ENCODE data around the gene MAP3K14.
A peak's percentile ranks its signal among the peaks of the same experiment; 100 is the strongest.

Gene MAP3K14

DNA sequence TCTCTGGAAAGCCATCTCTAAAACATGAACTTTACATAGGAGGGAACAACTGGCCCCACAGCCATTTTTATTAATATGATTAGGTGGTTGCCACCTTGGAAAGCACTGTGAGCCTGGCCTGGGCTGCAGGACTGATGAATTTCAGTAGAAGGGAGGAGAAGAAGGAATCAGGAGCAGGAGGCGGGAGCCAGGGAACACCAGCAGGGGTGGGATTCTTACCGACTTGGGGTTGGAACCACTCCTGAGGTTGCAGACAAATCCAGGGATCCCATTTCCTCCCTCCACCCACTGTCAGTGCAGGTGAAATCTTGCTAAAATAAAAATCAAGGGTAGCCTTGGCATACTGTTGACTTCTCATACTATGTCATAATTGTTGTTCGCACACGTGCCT lies 16.9 kb upstream of the MAP3K14 start:
- H3K4me3 Mint-ChIP-seq, result no peak overlapping the region

DNA sequence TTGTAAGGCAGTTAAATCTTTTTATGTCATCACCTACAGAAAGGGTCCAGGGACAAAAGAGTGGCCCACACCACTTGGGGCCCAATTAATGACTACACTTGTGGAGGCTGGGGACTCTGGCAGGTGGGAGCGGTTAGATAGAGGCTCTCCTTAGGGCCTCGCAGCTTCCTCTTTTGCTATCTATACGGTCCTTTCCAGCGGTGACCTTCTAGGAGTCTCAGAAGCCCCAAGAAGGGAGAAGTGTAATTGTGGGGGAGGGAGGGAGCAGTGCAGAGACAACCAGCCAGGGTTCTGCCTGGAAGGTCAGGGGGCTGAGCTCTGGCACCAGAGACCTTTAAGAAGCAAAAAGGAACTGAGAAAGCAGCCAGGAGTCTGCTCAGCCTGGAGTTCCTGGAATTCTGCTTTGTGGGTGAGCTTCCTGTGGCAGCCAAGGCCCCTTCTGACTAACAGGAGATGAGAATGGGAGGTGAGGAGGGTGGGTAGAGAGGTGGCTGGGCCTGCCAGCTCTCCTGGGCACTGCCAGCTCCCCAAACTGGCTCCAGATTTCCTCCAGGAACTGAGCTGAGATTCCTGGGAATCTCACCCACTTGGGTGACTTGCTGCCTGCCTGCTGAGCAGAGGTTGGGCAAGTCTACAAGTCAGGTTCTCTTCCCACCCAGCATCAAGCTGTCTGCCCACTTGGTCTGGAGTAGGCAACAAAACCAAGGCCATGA lies 16.3 kb upstream of the MAP3K14 start:
- Mint-ChIP-seq H3K9me3 (no peaks in the 10 kb centered on the region), H3K27ac (no peak overlapping the region), H3K36me3 (no peaks in the 10 kb centered on the region), H3K4me1 (peaks cover 27% of the 10 kb centered on the region), H3K4me3 (no peak overlapping the region), H3K27me3 (peaks cover 1% of the 10 kb centered on the region)
- DNase-seq (ENCODE audit: low spot score in 2 of 2) (no peak), ATAC-seq (ENCODE audit: low read depth) (peak; percentile 73)

More for the DNA sequence above, 16.9 kb upstream of the MAP3K14 start:
- no peaks in the 10 kb centered on the region for H3K9me3 Mint-ChIP-seq
- no peak for DNase-seq (ENCODE audit: low spot score in 2 of 2)
- no peaks in the 10 kb centered on the region for H3K36me3 Mint-ChIP-seq
- peaks cover 27% of the 10 kb centered on the region for H3K4me1 Mint-ChIP-seq
- no peak for ATAC-seq (ENCODE audit: low read depth)
- no peak overlapping the region for H3K27ac Mint-ChIP-seq
- peaks cover 1% of the 10 kb centered on the region for H3K27me3 Mint-ChIP-seq

DNA sequence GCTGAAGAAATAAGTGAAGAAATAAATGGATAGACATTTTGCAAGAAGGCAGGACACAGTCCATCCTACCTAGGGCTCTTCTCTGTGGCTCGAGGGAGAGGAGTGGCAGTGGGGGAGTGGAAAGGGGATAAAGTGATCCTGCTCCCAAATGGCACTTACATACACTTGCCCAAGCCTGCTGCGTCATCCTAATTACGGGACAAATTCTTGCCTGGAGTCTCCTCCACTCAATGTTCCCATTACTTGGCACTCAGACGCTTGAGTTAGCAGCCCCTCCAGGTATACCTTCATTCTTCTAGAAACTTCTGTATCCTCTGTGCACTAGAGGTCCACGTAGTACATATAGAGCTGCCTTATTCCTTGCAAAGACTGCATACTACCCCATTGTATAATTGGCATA lies 15.7 kb upstream of the MAP3K14 start:
- Mint-ChIP-seq H3K36me3 (no peaks in the 10 kb centered on the region), H3K4me1 (peaks cover 27% of the 10 kb centered on the region), H3K9me3 (no peaks in the 10 kb centered on the region), H3K27ac (no peak overlapping the region), H3K27me3 (peaks cover 1% of the 10 kb centered on the region), H3K4me3 (no peak overlapping the region)
- no peak for DNase-seq (ENCODE audit: low spot score in 2 of 2)
- ATAC-seq (ENCODE audit: low read depth), result no peak

DNA sequence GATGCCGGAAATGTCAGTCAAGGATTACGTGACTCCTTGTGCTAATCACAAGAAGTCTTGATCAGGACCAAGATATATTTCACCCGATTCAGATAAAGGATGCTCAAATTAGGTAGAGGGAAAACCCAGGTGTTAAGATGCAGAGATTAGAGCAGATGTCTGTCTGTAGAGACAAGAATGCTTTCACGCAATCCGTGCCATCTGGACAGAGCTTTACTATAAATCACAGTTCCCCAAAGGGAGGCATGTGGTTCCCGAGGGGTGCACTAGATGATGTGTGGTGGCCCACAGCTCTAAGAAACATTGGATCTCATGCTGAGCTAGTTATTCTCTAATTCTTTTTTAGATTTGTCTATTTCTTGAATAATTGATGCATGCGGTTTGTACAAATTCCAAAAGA lies 9.8 kb upstream of the MAP3K14 start:
- peaks cover 6% of the 10 kb centered on the region for H3K27me3 Mint-ChIP-seq
- DNase-seq (ENCODE audit: low spot score in 2 of 2) (no peak), ATAC-seq (ENCODE audit: low read depth) (no peak)
- H3K4me3 Mint-ChIP-seq, result no peak overlapping the region
- H3K27ac Mint-ChIP-seq, result no peak overlapping the region
- H3K9me3 Mint-ChIP-seq, result no peaks in the 10 kb centered on the region
- H3K36me3 Mint-ChIP-seq, result no peaks in the 10 kb centered on the region
- H3K4me1 Mint-ChIP-seq, result peaks cover 6% of the 10 kb centered on the region

DNA sequence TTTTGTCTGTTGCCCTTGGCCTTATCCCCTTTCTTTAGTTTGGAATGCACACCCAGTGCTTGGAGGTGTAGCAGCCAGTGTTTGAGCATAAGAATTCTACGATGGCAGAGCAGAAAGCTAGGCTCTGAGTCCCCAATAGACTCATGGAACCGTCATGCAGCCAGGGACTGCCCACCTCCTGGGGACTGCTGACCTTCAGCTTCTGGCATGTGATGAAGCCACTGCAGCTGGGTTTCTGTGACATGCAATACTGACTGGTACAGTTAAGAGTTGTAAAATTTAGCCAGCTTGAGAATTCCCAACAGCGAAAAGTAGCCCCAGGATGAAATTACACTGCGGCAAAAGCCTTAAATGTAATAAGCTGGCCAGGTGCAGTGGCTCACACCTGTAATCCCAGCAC lies 9.0 kb upstream of the MAP3K14 start:
- Mint-ChIP-seq H3K27me3 (peaks cover 6% of the 10 kb centered on the region), H3K27ac (no peak overlapping the region), H3K36me3 (no peaks in the 10 kb centered on the region), H3K4me3 (no peak overlapping the region), H3K9me3 (no peaks in the 10 kb centered on the region), H3K4me1 (peaks cover 6% of the 10 kb centered on the region)
- no peak for DNase-seq (ENCODE audit: low spot score in 2 of 2)
- ATAC-seq (ENCODE audit: low read depth), result no peak

DNA sequence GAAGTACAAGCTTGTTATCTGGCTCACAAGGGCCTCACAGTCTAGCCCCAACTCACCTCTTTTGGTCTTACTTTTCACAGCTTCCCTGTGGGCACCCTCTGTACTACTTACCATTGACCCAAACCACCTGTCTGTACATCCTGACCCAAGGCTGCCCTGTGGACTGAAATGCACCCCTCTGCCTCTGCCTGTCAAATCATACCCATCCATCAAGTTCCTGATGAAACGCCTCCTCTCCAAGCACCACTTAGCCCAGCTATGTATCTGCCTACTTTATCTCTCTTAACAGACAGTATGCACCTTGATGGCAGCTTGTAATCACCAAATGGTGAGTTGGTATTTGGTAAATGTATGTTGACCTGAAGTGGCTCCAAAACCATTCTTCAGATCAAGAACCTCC lies 7.5 kb upstream of the MAP3K14 start:
- H3K4me3 Mint-ChIP-seq, result no peak overlapping the region
- DNase-seq (ENCODE audit: low spot score in 2 of 2) (no peak), ATAC-seq (ENCODE audit: low read depth) (no peak)
- no peak overlapping the region for H3K27ac Mint-ChIP-seq
- H3K4me1 Mint-ChIP-seq, result peaks cover 3% of the 10 kb centered on the region
- no peaks in the 10 kb centered on the region for H3K9me3 Mint-ChIP-seq
- H3K36me3 Mint-ChIP-seq, result no peaks in the 10 kb centered on the region
- H3K27me3 Mint-ChIP-seq, result peaks cover 6% of the 10 kb centered on the region

DNA sequence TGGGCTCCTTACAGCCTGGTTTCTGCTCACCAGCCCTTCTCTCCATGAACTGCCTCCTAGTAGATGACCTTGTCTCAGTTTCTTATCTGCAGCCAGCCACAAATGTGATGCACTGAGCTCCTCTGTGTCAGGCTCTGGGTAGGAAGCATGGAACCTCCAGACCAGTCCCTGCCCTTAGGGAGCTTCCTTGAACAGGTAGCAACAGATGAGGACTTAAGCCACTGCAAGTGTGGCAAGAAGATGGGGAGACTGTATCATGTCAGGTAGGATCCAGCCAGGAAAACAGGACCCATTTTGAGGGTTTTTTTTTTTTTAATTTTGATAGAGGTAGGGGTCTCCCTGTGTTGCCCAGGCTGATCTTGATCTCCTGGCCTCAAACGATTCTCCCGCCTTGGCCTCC lies 5.3 kb upstream of the MAP3K14 start:
- DNase-seq (ENCODE audit: low spot score in 2 of 2) (no peak), ATAC-seq (ENCODE audit: low read depth) (no peak)
- Mint-ChIP-seq H3K9me3 (no peaks in the 10 kb centered on the region), H3K36me3 (no peaks in the 10 kb centered on the region), H3K4me3 (no peak overlapping the region), H3K27me3 (peaks cover 6% of the 10 kb centered on the region), H3K4me1 (peaks cover 5% of the 10 kb centered on the region), H3K27ac (no peak overlapping the region)

DNA sequence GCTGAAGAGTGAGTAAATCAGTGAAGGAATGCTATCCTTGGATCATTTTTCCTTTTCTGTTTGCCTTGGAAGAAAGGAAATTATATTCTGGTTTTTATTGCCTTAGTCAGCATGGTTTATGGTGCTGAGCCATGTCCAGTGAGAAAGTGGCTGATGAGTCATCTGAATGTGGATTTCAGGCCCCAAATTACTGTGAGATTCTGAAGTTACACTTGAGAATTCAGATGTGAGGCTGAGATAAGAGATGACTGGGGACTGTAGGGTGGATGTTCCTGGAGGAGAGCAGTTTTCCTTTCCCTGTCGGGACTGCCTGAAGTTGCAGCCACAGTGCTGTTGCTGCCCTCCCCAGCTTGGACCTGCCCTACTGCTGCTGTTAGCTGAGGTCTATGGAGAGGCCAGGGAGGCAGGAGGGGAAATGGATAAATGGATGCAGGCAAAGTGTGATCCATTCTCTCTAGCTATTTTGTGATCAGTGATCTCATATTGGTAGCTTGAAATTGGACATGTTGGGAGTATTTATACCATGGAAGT lies 4.2 kb upstream of the MAP3K14 start:
- Mint-ChIP-seq H3K4me1 (peaks cover 5% of the 10 kb centered on the region), H3K27me3 (peaks cover 6% of the 10 kb centered on the region), H3K9me3 (no peaks in the 10 kb centered on the region), H3K27ac (no peak overlapping the region), H3K36me3 (no peaks in the 10 kb centered on the region), H3K4me3 (no peak overlapping the region)
- no peak for DNase-seq (ENCODE audit: low spot score in 2 of 2)
- no peak for ATAC-seq (ENCODE audit: low read depth)

DNA sequence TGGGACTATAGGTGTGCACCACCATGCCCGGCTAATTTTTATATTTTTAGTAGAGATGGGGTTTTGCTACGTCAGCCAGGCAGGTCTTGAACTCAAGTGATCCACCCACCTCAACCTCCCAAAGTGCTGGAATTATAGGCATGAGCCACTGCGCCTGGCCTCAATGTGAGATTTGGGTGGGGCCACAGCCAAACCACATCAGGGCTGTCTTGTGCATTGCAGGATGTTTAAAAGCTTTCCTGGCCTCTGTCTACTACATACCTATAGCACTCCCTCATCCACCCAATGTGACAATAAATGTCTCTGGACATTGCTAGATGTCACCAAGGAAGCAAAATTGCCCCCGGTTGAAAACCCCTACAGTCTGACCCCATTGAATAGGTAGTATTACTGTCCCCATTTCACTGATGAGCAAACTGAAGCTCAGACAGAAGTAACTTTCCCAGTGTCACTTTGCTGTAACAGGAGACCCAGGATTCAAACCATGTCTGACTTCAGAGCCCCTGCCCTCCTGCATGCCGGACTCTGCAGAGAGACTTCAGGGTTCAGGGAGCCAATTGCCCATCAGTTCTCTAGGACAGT lies 3.6 kb upstream of the MAP3K14 start:
- no peak for DNase-seq (ENCODE audit: low spot score in 2 of 2)
- Mint-ChIP-seq H3K27ac (no peak overlapping the region), H3K9me3 (no peaks in the 10 kb centered on the region), H3K36me3 (no peaks in the 10 kb centered on the region), H3K4me1 (peaks cover 8% of the 10 kb centered on the region), H3K27me3 (peaks cover 6% of the 10 kb centered on the region), H3K4me3 (no peak overlapping the region)
- no peak for ATAC-seq (ENCODE audit: low read depth)

DNA sequence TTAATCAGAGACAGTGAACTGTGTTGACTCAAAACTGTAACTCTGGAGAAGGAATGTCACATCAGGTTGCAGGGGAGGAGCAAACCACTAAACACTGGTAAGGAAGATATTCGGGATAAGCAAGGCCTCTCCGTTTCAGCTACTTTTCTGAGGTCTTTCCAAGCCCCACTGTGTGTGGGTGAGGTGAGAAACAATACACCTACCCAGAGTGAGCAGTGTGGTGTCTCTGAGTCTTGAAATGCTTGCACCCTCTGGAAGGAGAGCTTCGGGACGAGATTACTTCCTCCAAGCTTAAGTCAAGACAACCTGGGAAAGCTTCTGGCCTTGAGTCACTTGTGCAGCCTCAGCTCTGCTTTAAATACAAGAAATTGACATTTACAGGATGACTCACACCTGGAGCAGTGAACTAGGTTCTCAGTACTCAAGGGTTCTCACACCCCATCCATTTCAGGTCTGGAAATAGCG lies 2.5 kb upstream of the MAP3K14 start:
- Mint-ChIP-seq H3K9me3 (no peaks in the 10 kb centered on the region), H3K4me3 (no peak overlapping the region), H3K4me1 (peaks cover 13% of the 10 kb centered on the region), H3K36me3 (peaks cover 1% of the 10 kb centered on the region), H3K27ac (no peak overlapping the region), H3K27me3 (peaks cover 4% of the 10 kb centered on the region)
- ATAC-seq (ENCODE audit: low read depth) (no peak), DNase-seq (ENCODE audit: low spot score in 2 of 2) (no peak)

DNA sequence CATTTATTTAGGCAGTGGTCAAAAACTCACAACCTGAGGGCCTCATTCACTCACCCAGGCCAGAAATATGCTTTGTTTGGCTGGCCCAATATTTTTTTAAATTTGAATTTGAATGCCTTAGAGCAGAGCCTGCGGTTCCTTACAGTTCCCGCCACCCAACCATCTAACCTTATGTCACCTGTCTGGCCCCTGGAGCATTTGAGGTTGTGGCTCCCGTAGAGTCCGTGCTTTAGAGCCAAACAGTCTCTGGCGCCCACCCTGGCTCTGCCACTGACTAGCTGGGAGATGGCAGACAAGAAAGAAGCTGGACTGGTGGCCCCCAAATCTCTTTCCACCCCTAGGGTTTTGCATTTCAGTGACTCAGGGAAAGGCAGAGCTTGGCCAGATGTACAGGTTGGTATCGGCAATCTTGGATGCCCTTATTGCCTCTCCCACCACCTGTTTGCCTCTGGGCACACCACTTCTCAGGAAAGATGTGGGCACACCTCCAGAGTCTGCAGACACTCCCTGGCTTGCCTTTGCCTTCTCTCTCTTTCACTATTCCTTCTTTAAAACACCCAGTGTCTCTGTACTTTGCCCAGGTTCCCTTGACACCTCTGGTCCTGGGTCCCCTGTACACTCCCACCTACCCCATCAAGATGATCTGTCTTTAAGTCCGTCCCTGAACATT lies 1.9 kb upstream of the MAP3K14 start:
- Mint-ChIP-seq H3K9me3 (no peaks in the 10 kb centered on the region), H3K4me1 (peaks cover 17% of the 10 kb centered on the region), H3K4me3 (no peak overlapping the region)

DNA sequence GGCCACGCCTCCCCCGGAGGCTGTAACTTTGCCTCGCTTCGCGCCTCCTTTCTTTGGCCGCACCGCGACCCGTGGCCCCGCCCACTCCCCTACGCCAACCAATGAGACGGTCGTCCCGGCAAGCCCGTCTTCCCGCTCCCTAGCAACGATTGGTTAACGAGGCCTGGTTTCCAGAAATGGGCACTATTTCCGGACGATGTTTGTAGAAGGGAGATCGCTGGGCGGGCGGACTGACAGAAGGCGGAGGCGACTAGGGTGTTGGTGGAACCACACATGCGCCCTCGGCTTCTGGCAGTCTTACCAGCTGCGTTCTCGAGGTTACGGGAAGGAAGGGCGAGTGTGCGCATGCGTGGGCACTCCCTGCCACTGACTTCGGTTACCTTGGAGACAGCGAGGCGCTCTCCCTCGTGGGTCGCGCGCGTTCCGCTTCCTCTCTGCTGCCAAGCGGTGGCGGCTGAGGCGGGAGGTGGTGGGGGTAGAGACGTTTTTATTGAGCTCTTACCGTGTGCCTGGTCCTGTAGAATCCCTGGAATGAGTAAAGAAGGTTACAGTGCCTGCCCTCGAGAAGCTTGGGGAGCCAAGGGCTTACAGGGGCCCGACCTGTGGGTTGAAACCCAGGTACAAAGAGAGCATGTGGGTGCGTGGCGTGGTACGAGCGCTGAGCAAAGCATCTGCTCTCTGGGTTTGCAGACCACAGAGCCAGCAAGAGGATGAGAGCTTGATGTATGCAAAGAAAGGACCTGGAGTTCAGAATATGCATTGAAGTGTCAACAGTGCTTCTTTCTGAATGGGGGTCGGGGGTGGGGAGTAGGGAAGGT lies 500 bp upstream of the MAP3K14 start:
- no peaks in the 10 kb centered on the region for H3K27me3 Mint-ChIP-seq
- peak overlapping the region; percentile 89 for H3K27ac Mint-ChIP-seq
- peaks cover 25% of the 10 kb centered on the region for H3K4me1 Mint-ChIP-seq
- H3K9me3 Mint-ChIP-seq, result no peaks in the 10 kb centered on the region
- peaks cover 1% of the 10 kb centered on the region for H3K36me3 Mint-ChIP-seq
- DNase-seq (ENCODE audit: low spot score in 2 of 2) (peak; percentile 97 to 99), ATAC-seq (ENCODE audit: low read depth) (peak; percentile 73)
- H3K4me3 Mint-ChIP-seq, result peak overlapping the region; percentile 87

More for the DNA sequence above, 1.9 kb upstream of the MAP3K14 start:
- Mint-ChIP-seq H3K27ac (no peak overlapping the region), H3K27me3 (no peaks in the 10 kb centered on the region), H3K36me3 (peaks cover 1% of the 10 kb centered on the region)
- DNase-seq (ENCODE audit: low spot score in 2 of 2), result no peak
- ATAC-seq (ENCODE audit: low read depth), result no peak

DNA sequence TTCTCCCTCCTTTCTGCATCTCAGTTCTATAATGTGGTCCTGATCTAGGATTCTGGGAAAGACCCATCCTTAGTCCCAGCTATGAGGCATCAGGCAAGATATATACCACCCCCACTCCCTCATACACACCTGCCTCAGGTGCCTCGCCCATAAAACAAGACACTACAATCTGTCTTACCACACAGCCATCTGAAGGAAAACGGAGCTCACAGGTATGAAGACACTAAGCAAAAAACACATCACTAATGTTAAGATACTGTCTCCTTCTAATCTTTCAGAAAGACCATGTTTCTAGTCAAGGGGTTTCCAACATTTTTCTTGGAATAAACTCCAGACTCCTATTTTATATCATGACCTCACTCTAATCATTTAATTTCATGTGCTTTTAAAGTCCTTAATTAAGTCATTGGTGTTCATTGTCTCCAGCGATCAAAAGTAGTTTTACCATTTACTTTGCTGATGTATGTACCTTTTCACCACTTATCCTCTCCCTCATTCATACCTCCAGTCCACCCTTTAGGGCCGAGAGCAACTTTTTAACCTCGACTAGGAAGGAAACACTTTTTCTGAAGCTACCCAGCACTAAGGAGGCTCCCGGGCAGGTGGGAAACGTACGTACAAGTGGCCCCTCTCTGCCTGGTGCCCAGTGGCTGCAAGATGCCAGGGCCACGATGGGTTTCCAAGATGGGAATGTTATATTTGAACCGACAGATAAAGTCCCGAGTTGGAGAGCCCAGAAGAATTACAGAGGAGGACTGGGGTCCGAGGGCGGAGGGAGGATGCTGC lies 979 bp downstream of the MAP3K14 start:
- peaks cover 36% of the 10 kb centered on the region for H3K4me1 Mint-ChIP-seq
- H3K36me3 Mint-ChIP-seq, result peaks cover 1% of the 10 kb centered on the region
- peak overlapping the region; percentile 93 for H3K27ac Mint-ChIP-seq
- H3K9me3 Mint-ChIP-seq, result no peaks in the 10 kb centered on the region
- no peaks in the 10 kb centered on the region for H3K27me3 Mint-ChIP-seq
- DNase-seq (ENCODE audit: low spot score in 2 of 2) (no peak), ATAC-seq (ENCODE audit: low read depth) (no peak)
- H3K4me3 Mint-ChIP-seq, result peak overlapping the region; percentile 92

Data from memory B cell (primary cell).